Body of pancreas (tissue), 4 donors: ENCODE data around the gene TAF6.

ENCODE experiments used
- POLR2A ChIP-seq, 3 donors: fragments of 450-650 bp; IDR thresholded peaks; one replicate each; pipeline ENCODE4 v1.6.1; 2016; ENCODE audit warnings: antibody characterized with exemption in 3 of 3, mild to moderate bottlenecking in 2 of 3
- TF ChIP-seq, protein P1 (sequence below), 7 experiments: fragments of 450-650 bp in 4 of 7; fragments of 200-600 bp in 3 of 7; sonication (generic) in 3 of 7; IDR thresholded peaks; one replicate each; pipeline ENCODE4 v1.5.1; 2016 to 2019; ENCODE audit warnings: antibody characterized with exemption in 7 of 7

DNA sequence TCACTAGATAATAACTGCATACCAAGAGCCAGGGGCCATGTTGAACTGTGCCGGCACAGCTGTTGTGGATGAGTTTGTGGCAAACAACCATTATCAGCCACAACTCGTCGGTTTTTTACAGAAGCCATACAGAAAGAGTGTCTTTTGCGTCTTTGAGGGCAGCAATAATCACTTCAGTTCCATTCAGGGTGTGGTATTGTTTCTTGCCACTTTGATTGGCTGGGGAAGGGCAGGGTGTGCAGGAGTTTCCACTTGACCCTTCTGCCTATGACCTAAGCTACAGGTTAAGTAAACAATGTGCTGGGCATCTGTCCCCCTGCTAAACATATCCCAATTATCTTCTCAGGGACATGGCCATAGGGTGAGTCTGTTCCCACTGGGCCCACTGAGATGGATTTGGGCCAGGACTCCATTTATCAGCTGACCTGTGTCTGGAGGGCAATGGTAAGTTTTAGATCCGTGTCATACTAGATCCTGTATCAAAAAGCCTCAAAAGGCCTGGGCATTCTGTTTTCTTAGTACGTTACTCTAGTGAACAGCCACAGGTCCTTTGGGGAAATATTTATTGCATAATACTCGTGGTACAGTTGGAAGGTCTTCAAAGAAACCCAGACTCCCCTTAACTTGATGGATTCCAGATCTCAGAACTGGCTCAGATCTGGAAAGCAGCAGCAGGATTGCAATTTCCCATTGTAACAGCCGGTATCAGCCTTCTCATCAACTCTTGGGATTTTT, 53.5 kb downstream of the TAF6 start:
- no peak for TF ChIP-seq POLR2A (IDR thresholded peaks at IDR 0.05)
- TF ChIP-seq, protein P1, sequence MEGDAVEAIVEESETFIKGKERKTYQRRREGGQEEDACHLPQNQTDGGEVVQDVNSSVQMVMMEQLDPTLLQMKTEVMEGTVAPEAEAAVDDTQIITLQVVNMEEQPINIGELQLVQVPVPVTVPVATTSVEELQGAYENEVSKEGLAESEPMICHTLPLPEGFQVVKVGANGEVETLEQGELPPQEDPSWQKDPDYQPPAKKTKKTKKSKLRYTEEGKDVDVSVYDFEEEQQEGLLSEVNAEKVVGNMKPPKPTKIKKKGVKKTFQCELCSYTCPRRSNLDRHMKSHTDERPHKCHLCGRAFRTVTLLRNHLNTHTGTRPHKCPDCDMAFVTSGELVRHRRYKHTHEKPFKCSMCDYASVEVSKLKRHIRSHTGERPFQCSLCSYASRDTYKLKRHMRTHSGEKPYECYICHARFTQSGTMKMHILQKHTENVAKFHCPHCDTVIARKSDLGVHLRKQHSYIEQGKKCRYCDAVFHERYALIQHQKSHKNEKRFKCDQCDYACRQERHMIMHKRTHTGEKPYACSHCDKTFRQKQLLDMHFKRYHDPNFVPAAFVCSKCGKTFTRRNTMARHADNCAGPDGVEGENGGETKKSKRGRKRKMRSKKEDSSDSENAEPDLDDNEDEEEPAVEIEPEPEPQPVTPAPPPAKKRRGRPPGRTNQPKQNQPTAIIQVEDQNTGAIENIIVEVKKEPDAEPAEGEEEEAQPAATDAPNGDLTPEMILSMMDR (IDR thresholded peaks at IDR 0.05), result no peak
